Mesangial cell (primary cell): Measurements from ENCODE around the gene PLCD4. TPM values are rescaled to one million over a fixed set of nuclear protein-coding genes. Genes with fewer than 3 reads are reported as not detected.

ENCODE experiments used
- total RNA-seq: library from RNA; depleted of rRNA; stranded (reverse); fragments of >200 nt; gene quantifications from 2 replicates; pipeline ENCODE4 v1.2.3, GENCODE V29; 2015

Gene PLCD4
- total RNA-seq, result 4.2 TPM in 1 of 2 replicates, not detected in the other

DNA sequence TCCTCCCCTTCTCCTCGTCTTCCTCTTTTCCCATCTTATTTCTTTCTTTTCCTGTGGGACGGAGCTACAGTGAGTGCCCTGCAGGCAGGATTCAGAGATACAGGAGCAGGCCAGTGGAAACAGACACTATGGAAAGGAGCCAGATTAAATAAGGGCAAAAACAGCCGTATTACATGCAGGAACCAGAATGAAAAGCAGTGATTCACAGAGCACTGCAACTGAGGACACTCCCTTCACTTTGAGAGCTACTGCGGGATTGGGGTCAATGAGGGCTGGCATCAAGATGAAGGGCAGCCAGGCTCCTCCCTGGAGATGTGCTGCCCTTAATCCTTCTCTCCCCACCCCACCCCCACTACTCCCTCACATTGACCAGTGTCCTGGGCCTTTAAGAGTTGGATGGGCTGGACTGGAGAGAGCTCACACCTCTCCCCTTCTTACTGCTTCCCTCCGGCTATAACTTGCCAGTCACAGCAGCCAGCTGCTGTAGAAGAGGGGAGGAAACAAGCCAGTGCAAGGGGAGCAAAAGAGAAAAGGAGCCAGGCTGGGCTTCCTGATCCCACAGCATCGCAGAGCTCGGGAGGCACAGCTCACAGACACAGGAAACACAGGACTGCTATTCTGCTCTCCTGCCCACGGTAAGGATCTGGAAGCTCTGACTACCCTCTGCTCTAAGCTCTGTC, at the start of gene PLCD4:
Gene PLCD4, plus strand, starts transcription at position 464 of the 680 bp plus-strand sequence. CDS start 7,841 bp downstream, outside the sequence.

DNA sequence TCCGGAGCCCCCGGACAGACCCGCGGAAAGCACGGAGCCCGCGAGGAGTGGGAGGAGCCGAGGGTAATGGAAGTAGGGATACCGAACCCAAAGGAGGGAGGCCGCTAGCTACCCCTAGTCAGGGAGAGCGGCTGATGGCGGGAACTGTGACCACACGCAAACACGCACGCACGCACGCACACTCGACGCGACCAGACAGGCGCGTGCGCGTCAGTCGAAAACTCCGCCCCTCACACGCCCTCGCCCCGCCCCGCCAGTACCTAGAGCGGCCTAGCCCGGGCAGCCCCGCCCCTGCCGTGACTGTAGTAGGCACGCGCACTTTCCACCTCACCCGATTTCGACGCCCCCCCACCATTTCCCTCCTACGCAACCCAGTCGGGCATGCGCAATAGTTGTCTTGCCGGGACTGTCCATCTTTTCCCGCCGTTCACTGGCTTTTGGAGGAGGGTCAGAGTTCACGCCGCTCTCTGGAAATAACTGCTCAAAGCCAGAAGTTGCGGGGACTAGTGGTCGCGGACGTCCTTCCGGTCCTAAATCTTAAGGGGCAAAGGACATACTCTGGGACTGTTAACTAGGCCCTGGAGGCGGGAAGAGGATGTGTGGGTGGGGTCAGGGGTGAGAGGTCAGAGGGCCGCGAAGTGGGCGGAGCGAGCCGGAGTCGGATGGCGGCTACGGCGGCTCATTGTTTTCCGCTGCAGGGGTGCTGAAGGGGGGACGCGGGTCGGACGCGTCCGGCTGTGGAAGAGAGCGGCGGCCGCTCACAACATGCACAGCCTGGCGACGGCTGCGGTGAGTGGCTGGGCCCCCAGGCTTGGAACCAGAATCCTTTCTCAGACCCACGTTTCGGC, 39.3 kb upstream of the PLCD4 start, which contains the start of the genes CNOT9 and USP37:
Gene CNOT9, plus strand, starts transcription at position 650 of the 848 bp plus-strand sequence. Its CDS starts 116 bp downstream, at position 766.
Gene USP37, minus strand, starts transcription at position 162 of the 848 bp plus-strand sequence. CDS start 9,698 bp downstream, outside the sequence.

DNA sequence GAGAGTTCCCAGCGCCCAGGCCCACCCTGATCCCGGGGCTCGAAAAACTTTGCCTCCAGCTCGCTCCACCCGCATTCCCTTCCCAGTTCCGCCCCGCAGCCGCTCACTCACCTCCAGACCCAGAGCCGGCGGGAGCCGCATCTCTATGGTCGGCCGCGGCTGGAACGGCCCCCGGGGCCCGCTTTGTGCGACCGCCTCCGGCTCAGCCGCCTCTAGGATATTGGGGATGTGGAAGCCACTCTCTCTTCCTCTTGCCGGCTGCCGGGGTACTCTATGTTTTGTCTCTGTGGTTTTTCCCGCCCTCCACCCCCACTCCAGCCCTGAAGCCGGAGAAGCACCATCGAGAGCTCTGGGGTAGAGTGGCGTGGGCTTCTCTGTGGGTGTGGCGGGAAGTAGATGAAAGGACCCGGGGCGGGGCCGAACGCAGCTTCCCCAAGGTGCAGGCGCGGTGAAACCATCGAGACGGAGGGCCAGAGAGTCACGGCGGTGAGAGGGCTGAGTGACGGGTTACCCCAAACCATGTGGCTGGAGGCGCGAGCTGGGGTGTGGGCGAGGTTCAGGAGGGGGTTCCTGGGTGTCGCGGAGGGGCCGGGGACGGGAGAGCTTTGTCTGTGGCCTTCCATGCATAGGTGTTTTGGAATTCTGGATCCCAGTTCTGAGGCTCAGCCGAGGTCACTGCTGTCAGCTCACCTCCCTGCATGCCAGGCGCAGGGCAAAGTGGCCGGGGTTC, 51.7 kb downstream of the PLCD4 start, which contains the start of the genes BCS1L and ZNF142:
Gene BCS1L, plus strand, starts transcription at position 426 of the 730 bp plus-strand sequence. CDS start 1,305 bp downstream, outside the sequence.
Gene ZNF142, minus strand, starts transcription at position 366 of the 730 bp plus-strand sequence. CDS start 3,194 bp downstream, outside the sequence.

DNA sequence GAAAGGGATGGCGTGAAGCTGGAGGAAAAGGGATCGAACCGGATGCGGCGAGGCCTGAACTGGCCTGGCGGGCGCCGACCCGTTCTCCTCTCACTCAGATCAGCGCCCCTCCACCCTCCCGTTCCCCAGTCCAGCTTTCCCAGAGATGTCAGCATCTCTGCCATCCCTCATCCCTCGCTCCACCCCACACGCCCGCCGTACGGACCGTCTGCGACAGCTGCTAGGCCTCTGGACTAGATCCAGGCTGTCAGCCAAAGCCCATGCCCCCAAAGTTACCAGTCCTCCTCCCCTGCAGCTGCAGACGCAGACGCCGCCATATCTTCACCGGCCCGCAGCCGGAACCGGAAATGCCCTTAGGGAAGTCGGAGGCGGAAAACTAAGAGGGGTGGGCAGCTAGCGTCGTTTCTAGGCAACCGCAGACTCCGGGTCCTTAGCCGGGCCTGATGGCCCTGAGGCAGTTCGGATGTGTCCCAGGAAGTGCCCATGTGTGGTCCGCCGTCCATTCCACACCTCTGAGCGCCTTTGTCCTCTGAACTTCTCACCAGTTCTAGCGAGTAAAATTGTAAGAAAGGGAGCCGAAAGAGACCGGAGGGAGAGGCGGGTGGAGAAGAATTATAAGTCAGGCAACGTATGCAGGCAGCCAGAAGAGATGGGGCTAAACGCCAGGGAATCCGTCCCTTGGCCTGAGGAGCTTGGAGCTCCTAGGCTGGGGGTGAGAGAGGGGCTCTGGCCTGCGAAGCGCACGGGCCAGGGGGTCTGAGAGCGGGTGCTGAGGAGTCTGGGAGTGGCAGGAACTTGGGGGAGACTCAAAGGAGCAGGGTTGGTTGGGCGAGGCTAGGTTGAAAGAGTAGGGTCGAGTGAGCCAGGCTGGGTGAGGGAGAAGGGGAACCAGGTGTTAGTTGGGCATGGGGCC, 64.2 kb downstream of the PLCD4 start, which contains the start of the genes RNF25 and STK36:
Gene RNF25, minus strand, starts transcription at position 349 of the 913 bp plus-strand sequence. Its CDS starts 32 bp downstream, at position 317.
Gene STK36, plus strand, starts transcription at position 433 of the 913 bp plus-strand sequence. CDS start 744 bp downstream, outside the sequence.

Other genes starting within 250 kb of the PLCD4 start
- 0.63 TPM in 1 of 2 replicates, not detected in the other for gene SLC11A1, start 225.6 kb upstream of the PLCD4 start, total RNA-seq
- gene CTDSP1, start 208.0 kb upstream of the PLCD4 start, total RNA-seq, result 45.6 and 98.8 TPM in 2 replicates
- not detected in 2 replicates for gene VIL1, start 188.8 kb upstream of the PLCD4 start, total RNA-seq
- gene USP37, start 39.5 kb upstream of the PLCD4 start, total RNA-seq, result 5.1 and 9.1 TPM in 2 replicates
- 44.2 and 77.7 TPM in 2 replicates for gene CNOT9, start 39.1 kb upstream of the PLCD4 start, total RNA-seq
- 20.4 and 22.2 TPM in 2 replicates for gene ZNF142, start 51.7 kb downstream of the PLCD4 start, total RNA-seq
- 22.8 and 36.7 TPM in 2 replicates for gene BCS1L, start 51.8 kb downstream of the PLCD4 start, total RNA-seq
- 25.7 and 36.3 TPM in 2 replicates for gene RNF25, start 64.1 kb downstream of the PLCD4 start, total RNA-seq
- gene STK36, start 64.2 kb downstream of the PLCD4 start, total RNA-seq, result 16.1 and 32.5 TPM in 2 replicates
- gene TTLL4, start 102.9 kb downstream of the PLCD4 start, total RNA-seq, result 14.8 and 30.0 TPM in 2 replicates
- 11.9 and 26.1 TPM in 2 replicates for gene CYP27A1, start 174.2 kb downstream of the PLCD4 start, total RNA-seq
- not detected in 2 replicates for gene PRKAG3, start 223.9 kb downstream of the PLCD4 start, total RNA-seq